ENCODE measurements around the gene MYH3.

- TF ChIP-seq CTCF (IDR thresholded peaks at IDR 0.05) = no peak
- no peak for TF ChIP-seq POLR2AphosphoS5 (IDR thresholded peaks at IDR 0.05)
These were observed 73.3 kb downstream of the MYH3 start for GRCh38 chr17:10583834-10584233.
